ENCODE measurements around the gene RBM19. TPM values are rescaled to one million over a fixed set of nuclear protein-coding genes. Genes with fewer than 3 reads are reported as not detected.
A peak's percentile ranks its signal among the peaks of the same experiment; 100 is the strongest.

RBM19 gene
- polyA plus RNA-seq, 1 donor, result 27.2 TPM

- Histone ChIP-seq H3K4me1 (ENCODE audit: control insufficient read depth, insufficient read depth, low read length) (peaks cover 3% of the 10 kb centered on the region), H3K4me3 (ENCODE audit: low read length) (no peak overlapping the region), H3K27me3 (ENCODE audit: control insufficient read depth, insufficient read depth, low read length) (peaks cover 9% of the 10 kb centered on the region), H3K36me3 (ENCODE audit: control insufficient read depth, insufficient read depth, low read length) (no peaks in the 10 kb centered on the region), H3K27ac (ENCODE audit: low read length) (no peak overlapping the region), H3K9me3 (ENCODE audit: control insufficient read depth, low read depth, low read length) (no peaks in the 10 kb centered on the region)
- no peak for DNase-seq
- WGBS (ENCODE audit: insufficient coverage, low lambda C conversion rate), result no CpG with 5 or more reads among the region's 6 CpGs
These were observed 197.3 kb downstream of the RBM19 start for GRCh38 chr12:113768850-113769249.

GRCh38 chr12:113766879-113767878 lies 198.9 kb downstream of the RBM19 start:
- no peak overlapping the region for H3K27ac ChIP-seq (ENCODE audit: low read length)
- peak in 1 of 2 donors; percentile 27 for DNase-seq
- WGBS (ENCODE audit: insufficient coverage, low lambda C conversion rate), result 50% methylated on average over 2 of the region's 10 CpGs

More at GRCh38 chr12:113766879-113767878, 198.9 kb downstream of the RBM19 start:
- no peaks in the 10 kb centered on the region for H3K36me3 ChIP-seq (ENCODE audit: control insufficient read depth, insufficient read depth, low read length)
- peaks cover 19% of the 10 kb centered on the region for H3K27me3 ChIP-seq (ENCODE audit: control insufficient read depth, insufficient read depth, low read length)
- no peak overlapping the region for H3K4me3 ChIP-seq (ENCODE audit: low read length)
- peaks cover 3% of the 10 kb centered on the region for H3K4me1 ChIP-seq (ENCODE audit: control insufficient read depth, insufficient read depth, low read length)
- no peaks in the 10 kb centered on the region for H3K9me3 ChIP-seq (ENCODE audit: control insufficient read depth, low read depth, low read length)
